MM.1S (cell line): ENCODE measurements around the gene SLCO4A1.

ENCODE experiments used
- EZH2phosphoT487 ChIP-seq: fragments of 300-600 bp; sonication (generic); IDR thresholded peaks from 2 replicates; pipeline ENCODE4 v1.6.1; 2018; ENCODE audit warnings: antibody characterized with exemption, low read length
- TF ChIP-seq, protein P1 (sequence below): fragments of 300-600 bp; sonication (generic); IDR thresholded peaks from 2 replicates; pipeline ENCODE4 v1.5.1; 2016; ENCODE audit warnings: antibody characterized with exemption, low read length, mixed read lengths

DNA sequence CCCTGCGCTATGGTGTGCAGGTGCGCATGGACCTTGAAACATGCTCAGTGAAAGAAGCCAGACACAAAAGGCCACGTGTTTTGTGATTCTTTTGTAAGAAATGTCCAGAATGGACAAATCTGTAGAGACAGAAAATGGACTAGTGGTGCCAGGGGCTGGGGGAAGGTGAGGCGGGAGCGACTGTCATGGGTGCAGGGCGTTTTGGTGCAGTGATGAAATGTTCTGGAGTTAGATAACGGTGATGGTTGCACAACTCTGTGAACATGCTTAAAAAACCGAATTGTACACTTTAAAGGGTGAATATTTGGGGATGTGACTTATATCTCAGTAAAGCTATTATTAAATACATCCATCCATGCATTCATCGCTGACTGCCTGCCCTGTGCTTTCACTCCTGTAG lies 34.7 kb downstream of the SLCO4A1 start:
- TF ChIP-seq EZH2phosphoT487: no peak
- TF ChIP-seq, protein P1, sequence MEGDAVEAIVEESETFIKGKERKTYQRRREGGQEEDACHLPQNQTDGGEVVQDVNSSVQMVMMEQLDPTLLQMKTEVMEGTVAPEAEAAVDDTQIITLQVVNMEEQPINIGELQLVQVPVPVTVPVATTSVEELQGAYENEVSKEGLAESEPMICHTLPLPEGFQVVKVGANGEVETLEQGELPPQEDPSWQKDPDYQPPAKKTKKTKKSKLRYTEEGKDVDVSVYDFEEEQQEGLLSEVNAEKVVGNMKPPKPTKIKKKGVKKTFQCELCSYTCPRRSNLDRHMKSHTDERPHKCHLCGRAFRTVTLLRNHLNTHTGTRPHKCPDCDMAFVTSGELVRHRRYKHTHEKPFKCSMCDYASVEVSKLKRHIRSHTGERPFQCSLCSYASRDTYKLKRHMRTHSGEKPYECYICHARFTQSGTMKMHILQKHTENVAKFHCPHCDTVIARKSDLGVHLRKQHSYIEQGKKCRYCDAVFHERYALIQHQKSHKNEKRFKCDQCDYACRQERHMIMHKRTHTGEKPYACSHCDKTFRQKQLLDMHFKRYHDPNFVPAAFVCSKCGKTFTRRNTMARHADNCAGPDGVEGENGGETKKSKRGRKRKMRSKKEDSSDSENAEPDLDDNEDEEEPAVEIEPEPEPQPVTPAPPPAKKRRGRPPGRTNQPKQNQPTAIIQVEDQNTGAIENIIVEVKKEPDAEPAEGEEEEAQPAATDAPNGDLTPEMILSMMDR: no peak
